Measurements from ENCODE around the gene TMIGD3. TPM values are rescaled to one million over a fixed set of nuclear protein-coding genes. Genes with fewer than 3 reads are reported as not detected.

Gene TMIGD3
- total RNA-seq, 2 donors from 2014 or later: 4.7 to 20.0 TPM

DNA sequence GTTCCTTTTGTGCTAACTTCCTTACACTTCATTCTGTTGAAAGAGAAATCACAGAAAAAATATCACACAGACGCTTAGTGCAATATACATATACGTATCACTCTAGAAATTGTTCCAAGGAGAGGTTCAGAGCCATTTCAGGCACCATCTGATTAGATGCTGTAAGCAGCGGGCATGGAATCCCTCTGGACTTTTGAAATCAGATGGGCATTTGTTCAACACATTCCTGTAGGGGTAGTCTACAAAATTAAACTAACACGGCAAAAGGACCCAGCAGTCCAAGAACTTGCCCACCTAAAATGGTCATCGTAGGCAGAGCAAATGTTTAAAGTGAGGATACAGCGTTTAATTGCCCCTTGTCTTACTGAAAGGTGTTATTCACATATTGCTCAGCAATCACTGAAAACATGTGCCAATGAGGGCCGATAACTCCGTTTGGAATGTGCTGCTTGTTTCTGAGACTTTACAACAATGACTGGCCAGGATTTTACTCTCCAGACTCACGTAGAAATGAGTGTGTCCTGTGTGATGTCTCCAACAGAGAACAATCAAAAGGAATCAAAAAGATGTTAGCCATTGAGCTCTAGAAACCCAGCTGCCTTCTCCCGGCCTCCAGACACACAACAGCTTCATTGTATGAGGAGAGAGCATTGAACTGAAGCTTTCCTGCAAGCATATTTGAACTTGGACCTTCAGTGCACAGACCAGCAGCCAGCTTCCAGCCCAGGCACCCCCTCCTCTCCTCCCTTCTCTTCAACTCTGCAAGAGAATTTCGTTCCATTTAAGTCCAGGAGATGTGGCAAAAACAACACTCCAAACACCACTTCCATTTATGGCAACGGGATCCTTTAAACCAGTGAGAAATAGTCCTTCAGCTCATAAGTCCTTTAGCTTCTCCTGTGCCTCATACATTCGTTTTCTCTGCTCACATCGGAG is 32.1 kb upstream of the TMIGD3 start:
- H3K27me3 ChIP-seq (replicated peaks; ENCODE audit: insufficient read depth): no peaks in the 10 kb centered on the region
- TF ChIP-seq, protein P1, sequence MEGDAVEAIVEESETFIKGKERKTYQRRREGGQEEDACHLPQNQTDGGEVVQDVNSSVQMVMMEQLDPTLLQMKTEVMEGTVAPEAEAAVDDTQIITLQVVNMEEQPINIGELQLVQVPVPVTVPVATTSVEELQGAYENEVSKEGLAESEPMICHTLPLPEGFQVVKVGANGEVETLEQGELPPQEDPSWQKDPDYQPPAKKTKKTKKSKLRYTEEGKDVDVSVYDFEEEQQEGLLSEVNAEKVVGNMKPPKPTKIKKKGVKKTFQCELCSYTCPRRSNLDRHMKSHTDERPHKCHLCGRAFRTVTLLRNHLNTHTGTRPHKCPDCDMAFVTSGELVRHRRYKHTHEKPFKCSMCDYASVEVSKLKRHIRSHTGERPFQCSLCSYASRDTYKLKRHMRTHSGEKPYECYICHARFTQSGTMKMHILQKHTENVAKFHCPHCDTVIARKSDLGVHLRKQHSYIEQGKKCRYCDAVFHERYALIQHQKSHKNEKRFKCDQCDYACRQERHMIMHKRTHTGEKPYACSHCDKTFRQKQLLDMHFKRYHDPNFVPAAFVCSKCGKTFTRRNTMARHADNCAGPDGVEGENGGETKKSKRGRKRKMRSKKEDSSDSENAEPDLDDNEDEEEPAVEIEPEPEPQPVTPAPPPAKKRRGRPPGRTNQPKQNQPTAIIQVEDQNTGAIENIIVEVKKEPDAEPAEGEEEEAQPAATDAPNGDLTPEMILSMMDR (IDR thresholded peaks at IDR 0.05): no peak
- no peak for DNase-seq (ENCODE audit: low spot score)
- H3K27ac ChIP-seq: peak overlapping the region; percentile 81 to 91
- no peaks in the 10 kb centered on the region for H3K9me3 ChIP-seq
- peaks cover 0 to 39% of the 10 kb centered on the region in 2 donors for H3K4me1 ChIP-seq (ENCODE audit: control insufficient read depth in 1 of 2, low read depth in 2 of 2)
- no peaks in the 10 kb centered on the region for H3K36me3 ChIP-seq
- ATAC-seq (ENCODE audit: insufficient number of reproducible peaks, low FRiP score, low read depth): peak; percentile 90
- H3K4me3 ChIP-seq: peak overlapping the region; percentile 54

DNA sequence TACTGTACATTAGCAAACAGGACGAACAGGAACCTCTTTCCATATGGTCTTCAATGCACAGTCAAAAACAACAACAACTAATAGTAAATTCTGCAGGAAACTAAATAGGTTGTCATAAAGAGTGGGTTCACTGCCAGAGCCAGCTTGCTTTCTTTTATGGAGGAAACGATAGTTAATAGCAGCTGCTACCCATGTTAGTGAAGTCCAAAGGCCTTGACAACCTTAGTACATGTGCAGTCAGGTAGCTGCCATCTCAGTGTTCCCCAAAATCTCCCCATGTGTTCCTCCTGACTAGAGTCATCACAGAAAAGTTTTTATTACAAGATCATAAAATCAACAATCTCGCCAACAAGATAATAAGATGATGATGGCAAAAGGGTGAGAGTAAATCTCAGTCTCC is 16.6 kb upstream of the TMIGD3 start:
- Histone ChIP-seq H3K27me3 (replicated peaks; ENCODE audit: insufficient read depth) (no peaks in the 10 kb centered on the region), H3K9me3 (no peaks in the 10 kb centered on the region), H3K36me3 (no peaks in the 10 kb centered on the region), H3K4me1 (ENCODE audit: control insufficient read depth in 1 of 2, low read depth in 2 of 2) (peaks cover 6 to 26% of the 10 kb centered on the region in 2 donors), H3K4me3 (no peak overlapping the region), H3K27ac (no peak overlapping the region)
- no peak for ATAC-seq (ENCODE audit: insufficient number of reproducible peaks, low FRiP score, low read depth)
- DNase-seq (ENCODE audit: low spot score): no peak
- TF ChIP-seq, protein P1 (IDR thresholded peaks at IDR 0.05): no peak

DNA sequence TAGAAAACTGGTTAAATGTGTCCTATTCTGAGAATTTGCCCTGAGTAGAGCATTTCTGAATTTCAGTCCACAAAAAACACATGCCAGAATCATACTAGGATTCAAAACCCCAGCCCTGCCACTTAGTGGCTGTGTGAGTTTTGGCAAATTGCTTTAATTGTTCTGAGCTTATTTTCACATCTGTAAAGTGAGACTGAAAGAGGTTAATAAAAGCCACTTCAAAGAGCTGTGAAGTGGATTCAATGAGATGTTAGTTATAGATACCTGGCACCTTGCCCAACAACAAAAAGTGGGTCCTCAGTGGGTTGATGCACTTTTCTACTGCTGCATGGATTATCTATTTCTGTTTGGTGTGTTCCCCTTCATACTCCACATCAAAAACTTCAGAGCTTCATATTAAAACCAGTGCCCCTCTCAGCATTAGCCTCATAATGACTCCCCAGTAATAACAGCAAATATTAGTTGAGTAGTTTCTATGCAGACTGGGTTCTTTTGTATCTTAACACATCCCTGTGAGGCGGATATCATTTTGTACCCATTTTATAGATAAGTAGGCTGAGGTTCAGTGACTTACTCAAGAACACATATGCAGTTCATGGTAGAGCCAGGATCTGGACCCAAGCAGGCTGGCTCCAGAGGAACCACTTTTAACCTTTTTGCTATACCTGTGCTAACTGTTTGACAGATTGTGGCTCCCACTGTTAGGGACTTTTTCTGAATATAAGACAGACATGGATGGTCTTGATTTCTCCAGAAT is 14.2 kb upstream of the TMIGD3 start:
- no peak overlapping the region for H3K4me3 ChIP-seq
- no peaks in the 10 kb centered on the region for H3K27me3 ChIP-seq (replicated peaks; ENCODE audit: insufficient read depth)
- no peak overlapping the region for H3K27ac ChIP-seq
- TF ChIP-seq, protein P1 (IDR thresholded peaks at IDR 0.05): no peak
- no peaks in the 10 kb centered on the region for H3K36me3 ChIP-seq
- H3K9me3 ChIP-seq: no peaks in the 10 kb centered on the region
- DNase-seq (ENCODE audit: low spot score) (no peak), ATAC-seq (ENCODE audit: insufficient number of reproducible peaks, low FRiP score, low read depth) (no peak)
- peaks cover 6 to 30% of the 10 kb centered on the region in 2 donors for H3K4me1 ChIP-seq (ENCODE audit: control insufficient read depth in 1 of 2, low read depth in 2 of 2)

DNA sequence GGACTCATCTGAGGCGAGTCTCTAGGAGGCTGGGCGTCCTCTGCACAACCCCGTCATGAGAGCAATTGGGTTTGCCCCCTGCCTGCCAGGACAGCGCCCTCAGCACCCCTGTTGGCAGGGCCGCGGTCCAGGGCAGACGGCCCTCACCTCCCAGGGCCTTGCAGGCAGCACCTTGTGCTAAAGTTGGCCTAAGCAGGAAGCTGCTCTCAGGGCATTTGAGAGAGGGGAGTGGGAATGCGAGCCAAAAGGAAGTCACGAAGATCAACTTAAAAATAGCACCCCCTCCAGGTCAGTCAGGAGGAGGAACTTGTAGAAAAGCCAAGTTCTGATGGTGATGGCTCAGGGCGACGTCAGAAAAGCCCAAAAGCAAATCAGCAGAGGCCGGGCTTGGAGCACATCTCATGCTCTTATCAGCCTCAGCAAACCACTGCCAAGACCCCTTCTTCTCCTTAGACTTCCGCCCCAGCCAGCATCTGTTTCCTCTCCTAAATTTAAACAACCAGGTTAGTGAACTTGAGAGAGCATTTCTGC is 12.6 kb upstream of the TMIGD3 start:
- no peak for DNase-seq (ENCODE audit: low spot score)
- Histone ChIP-seq H3K27me3 (replicated peaks; ENCODE audit: insufficient read depth) (no peaks in the 10 kb centered on the region), H3K4me1 (ENCODE audit: control insufficient read depth in 1 of 2, low read depth in 2 of 2) (peaks cover 6 to 30% of the 10 kb centered on the region in 2 donors), H3K9me3 (no peaks in the 10 kb centered on the region), H3K27ac (peak overlapping the region; percentile 67 to 73), H3K4me3 (peak overlapping the region; percentile 66), H3K36me3 (no peaks in the 10 kb centered on the region)
- TF ChIP-seq, protein P1 (IDR thresholded peaks at IDR 0.05): peak; percentile 23
- peak; percentile 41 for ATAC-seq (ENCODE audit: insufficient number of reproducible peaks, low FRiP score, low read depth)
